ENCODE results near the gene TNFRSF17.
"Not testable (repeated sequence)": the region's sequence is repeated elsewhere in the genome, so short reads cannot be mapped to it uniquely, and the experiment has no call there.

The TNFRSF17 gene

DNA sequence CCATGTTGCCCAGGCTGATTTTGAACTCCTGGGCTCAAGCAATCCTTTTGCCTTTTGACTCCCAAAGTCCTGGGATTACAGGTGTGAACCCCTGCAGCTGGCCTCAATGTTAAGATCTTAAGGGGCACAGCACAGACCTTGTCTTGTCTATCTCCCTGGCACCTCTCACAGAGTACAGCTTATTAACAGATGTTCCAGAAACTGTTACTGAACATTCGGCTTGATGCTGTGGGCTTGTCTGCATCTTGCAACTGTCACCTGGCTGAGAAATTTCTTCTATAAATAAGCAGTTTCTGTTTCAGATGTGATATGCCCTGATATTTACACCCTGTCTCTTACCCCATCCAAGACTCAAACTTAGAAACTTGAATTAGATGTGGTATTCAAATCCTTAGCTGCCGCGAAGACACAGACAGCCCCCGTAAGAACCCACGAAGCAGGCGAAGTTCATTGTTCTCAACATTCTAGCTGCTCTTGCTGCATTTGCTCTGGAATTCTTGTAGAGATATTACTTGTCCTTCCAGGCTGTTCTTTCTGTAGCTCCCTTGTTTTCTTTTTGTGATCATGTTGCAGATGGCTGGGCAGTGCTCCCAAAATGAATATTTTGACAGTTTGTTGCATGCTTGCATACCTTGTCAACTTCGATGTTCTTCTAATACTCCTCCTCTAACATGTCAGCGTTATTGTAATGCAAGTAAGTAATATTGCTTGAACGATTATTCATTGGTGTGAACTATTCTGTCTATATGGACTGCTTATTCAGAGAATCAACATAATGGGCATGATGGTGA lies at the start of gene TNFRSF17:
TSS of gene TNFRSF17 (plus strand) at position 450 of the 791 bp plus-strand sequence. CDS start at position 565, 115 bp downstream.
- no peaks in the 10 kb centered on the region for H3K9me3 ChIP-seq (ENCODE audit: control insufficient read depth, insufficient read depth, low read length)
- H3K4me1 ChIP-seq (ENCODE audit: control insufficient read depth, insufficient read depth, low read length): no peaks in the 10 kb centered on the region
- H3K27me3 ChIP-seq (ENCODE audit: control insufficient read depth, insufficient read depth, low read length): no peaks in the 10 kb centered on the region
- no peaks in the 10 kb centered on the region for H3K36me3 ChIP-seq (ENCODE audit: control insufficient read depth, insufficient read depth, low read length)
- no CpG with 5 or more reads among the region's 9 CpGs for WGBS (ENCODE audit: insufficient coverage, insufficient read length)
- no peak for DNase-seq (ENCODE audit: low read depth, low spot score)
- H3K4me3 ChIP-seq (ENCODE audit: low read length): no peak within 1 kb of the TSS
- no peak within 1 kb of the TSS for H3K27ac ChIP-seq (ENCODE audit: low read length)

DNA sequence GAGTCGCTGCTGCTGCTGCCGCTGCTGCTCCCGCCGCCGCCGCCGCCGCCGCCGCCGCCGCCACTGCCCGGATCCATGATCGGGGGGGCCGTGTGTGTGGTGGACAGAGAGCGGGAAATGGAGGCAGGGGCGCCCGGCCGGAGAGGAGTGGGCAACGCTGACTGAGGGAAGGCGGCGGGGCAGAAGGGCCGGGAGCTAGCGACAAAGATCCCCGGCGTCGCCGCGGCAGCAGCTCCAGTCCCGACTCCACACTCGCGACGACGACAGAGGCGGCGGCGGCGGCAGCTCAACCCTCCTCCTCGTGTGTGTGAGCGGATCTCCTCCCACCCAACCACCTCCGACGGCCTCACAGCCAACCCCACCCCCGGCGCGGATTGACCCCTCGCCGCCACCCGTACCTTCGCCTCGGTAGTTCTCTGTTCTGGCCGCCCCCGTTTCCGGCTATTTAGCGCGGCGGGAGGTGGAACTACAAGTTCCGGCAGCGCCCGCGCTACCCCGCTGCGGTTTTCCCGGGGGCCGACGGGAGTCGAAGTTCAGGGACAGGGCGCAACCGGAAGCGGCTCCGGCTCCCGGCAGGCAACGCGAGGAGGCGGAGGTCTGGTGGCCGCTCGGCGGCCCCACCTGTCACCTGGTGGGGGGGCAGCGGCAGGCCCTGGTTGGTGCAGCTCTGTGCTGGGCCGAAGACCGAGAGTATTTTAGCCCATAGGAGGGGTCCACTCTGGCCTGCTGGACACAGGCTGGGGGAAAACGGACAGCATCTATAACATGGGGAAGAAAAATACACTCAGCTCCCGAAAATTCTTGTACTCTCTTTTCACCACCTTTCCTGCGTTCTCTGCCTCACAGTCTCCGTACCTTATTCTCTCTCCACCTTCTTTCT lies 49.1 kb upstream of the TNFRSF17 start, which contains the start of gene GSPT1:
TSS of gene GSPT1 (minus strand) at position 313 of the 880 bp plus-strand sequence. CDS start at position 77, 236 bp downstream.
- Histone ChIP-seq H3K36me3 (ENCODE audit: control insufficient read depth, insufficient read depth, low read length) (peaks cover 3% of the 10 kb centered on the region; the same call in 1 of the 2 replicates), H3K27me3 (ENCODE audit: control insufficient read depth, insufficient read depth, low read length) (no peaks in the 10 kb centered on the region), H3K9me3 (ENCODE audit: control insufficient read depth, insufficient read depth, low read length) (no peaks in the 10 kb centered on the region), H3K4me3 (ENCODE audit: low read length) (peak within 1 kb of the TSS; percentile 89), H3K27ac (ENCODE audit: low read length) (no peak within 1 kb of the TSS), H3K4me1 (ENCODE audit: control insufficient read depth, insufficient read depth, low read length) (peaks cover 7% of the 10 kb centered on the region; the same call in 1 of the 2 replicates)
- WGBS (ENCODE audit: insufficient coverage, insufficient read length): no CpG with 5 or more reads among the region's 84 CpGs
- peak; percentile 100 for DNase-seq (ENCODE audit: low read depth, low spot score)

DNA sequence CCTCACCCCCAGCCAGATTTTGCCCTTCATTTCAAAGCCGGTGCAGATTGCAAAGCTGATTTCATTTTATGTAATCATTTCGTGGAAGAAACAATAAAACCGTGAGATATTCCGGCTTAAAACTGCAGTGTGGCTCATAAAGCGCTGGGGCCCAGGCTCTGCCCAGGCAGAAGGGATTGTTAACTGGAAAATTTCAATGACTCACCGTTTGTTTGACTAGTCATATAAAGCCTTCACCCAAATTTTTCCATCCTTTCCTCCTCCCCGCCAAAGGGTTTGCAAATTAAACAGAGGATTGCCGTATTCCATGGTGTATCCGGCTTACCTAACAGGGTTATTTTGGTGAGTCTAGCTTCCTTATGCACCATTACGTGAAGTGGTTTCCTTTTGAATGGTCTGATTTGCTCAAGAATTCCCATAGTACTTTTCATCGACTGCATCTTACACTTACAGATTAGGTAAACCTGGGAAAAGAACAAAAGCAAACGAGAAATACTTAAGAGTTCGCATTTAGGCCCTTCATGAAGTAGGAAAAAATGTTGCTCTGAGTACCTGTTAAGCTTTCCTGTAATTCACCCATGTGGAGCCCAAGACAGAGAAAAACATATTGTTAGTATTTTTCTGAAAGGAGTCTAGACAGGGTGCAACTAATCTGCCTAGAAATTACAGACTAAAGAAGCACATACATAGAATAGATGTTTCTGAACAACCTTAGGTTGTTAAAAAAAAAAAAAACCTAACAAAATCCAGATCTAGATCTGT lies 48.3 kb upstream of the TNFRSF17 start:
- peak overlapping the region; percentile 16; the same call in 1 of the 2 replicates for H3K4me3 ChIP-seq (ENCODE audit: low read length)
- WGBS (ENCODE audit: insufficient coverage, insufficient read length): no CpG with 5 or more reads among the region's 13 CpGs
- H3K4me1 ChIP-seq (ENCODE audit: control insufficient read depth, insufficient read depth, low read length): peaks cover 7% of the 10 kb centered on the region; the same call in 1 of the 2 replicates
- H3K27me3 ChIP-seq (ENCODE audit: control insufficient read depth, insufficient read depth, low read length): no peaks in the 10 kb centered on the region
- H3K27ac ChIP-seq (ENCODE audit: low read length): no peak overlapping the region
- peaks cover 3% of the 10 kb centered on the region; the same call in 1 of the 2 replicates for H3K36me3 ChIP-seq (ENCODE audit: control insufficient read depth, insufficient read depth, low read length)
- H3K9me3 ChIP-seq (ENCODE audit: control insufficient read depth, insufficient read depth, low read length): no peaks in the 10 kb centered on the region
- DNase-seq (ENCODE audit: low read depth, low spot score): no peak

DNA sequence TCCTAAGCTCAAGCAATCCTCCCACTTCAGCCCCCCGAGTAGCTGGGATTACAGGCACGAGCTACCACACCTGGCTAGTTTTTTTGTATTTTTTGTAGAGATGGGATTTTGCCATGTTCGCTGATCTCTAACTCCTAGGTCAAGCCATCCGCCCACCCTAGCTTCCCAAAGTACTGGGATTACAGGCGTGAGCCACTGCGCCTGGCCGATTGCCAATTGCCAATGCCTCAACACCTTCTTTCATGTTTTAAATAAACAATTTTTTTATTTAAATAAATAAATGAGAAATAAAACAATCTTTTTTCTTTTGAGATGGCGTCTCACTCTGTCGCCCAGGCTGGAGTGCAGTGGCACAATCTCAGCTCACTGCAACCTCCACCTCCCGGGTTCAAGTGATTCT lies 41.0 kb upstream of the TNFRSF17 start:
- not testable (repeated sequence) for DNase-seq (ENCODE audit: low read depth, low spot score); H3K27ac ChIP-seq (ENCODE audit: low read length); H3K36me3 ChIP-seq (ENCODE audit: control insufficient read depth, insufficient read depth, low read length); H3K27me3 ChIP-seq (ENCODE audit: control insufficient read depth, insufficient read depth, low read length); H3K9me3 ChIP-seq (ENCODE audit: control insufficient read depth, insufficient read depth, low read length); H3K4me1 ChIP-seq (ENCODE audit: control insufficient read depth, insufficient read depth, low read length); H3K4me3 ChIP-seq (ENCODE audit: low read length)
- WGBS (ENCODE audit: insufficient coverage, insufficient read length): no CpG with 5 or more reads among the region's 10 CpGs

DNA sequence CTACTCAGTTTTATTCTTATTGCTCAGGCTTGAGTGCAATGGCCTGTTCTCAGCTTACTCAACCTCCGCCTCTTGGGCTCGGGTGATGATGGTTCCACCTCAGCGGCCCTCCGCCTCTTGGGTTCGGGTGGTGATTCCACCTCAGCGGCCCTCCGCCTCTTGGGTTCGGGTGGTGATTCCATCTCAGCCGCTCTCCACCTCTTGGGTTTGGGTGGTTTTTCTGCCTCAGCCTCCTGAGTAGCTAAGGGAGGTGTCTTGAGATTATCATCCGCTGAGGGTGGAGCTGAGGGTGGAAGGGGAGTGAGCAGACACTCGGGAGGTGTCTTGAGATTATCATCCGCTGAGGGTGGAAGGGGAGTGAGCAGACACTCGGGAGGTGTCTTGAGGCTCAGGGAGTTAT lies 37.7 kb upstream of the TNFRSF17 start:
- H3K36me3 ChIP-seq (ENCODE audit: control insufficient read depth, insufficient read depth, low read length); H3K4me1 ChIP-seq (ENCODE audit: control insufficient read depth, insufficient read depth, low read length); H3K27ac ChIP-seq (ENCODE audit: low read length); H3K9me3 ChIP-seq (ENCODE audit: control insufficient read depth, insufficient read depth, low read length); H3K27me3 ChIP-seq (ENCODE audit: control insufficient read depth, insufficient read depth, low read length); H3K4me3 ChIP-seq (ENCODE audit: low read length); DNase-seq (ENCODE audit: low read depth, low spot score): not testable (repeated sequence)
- no CpG with 5 or more reads among the region's 13 CpGs for WGBS (ENCODE audit: insufficient coverage, insufficient read length)

DNA sequence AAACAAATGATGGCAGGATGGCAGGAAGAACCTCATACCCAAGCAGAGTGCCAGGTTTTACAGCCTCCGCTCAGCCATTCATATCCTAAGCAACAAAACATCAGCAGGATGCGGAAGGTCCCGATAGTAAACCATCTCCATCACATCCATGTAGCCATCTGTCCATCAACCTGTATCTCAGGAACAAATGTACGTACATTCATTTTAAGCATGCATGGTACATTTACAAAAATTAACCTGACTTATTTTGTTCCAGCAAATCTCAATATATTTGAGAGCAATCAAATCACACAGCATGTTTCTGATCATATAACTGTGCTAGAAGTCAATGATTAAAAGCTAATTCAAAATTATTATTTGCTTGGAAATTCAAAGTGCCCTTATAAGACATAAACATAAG lies 23.1 kb upstream of the TNFRSF17 start, which contains the start of gene NPIPB2:
TSS of gene NPIPB2 (minus strand) at position 101 of the 400 bp plus-strand sequence. CDS start at position 101, 0 bp downstream.
- H3K27me3 ChIP-seq (ENCODE audit: control insufficient read depth, insufficient read depth, low read length); DNase-seq (ENCODE audit: low read depth, low spot score); H3K36me3 ChIP-seq (ENCODE audit: control insufficient read depth, insufficient read depth, low read length); H3K9me3 ChIP-seq (ENCODE audit: control insufficient read depth, insufficient read depth, low read length); H3K27ac ChIP-seq (ENCODE audit: low read length); H3K4me3 ChIP-seq (ENCODE audit: low read length); H3K4me1 ChIP-seq (ENCODE audit: control insufficient read depth, insufficient read depth, low read length): not testable (repeated sequence)
- WGBS (ENCODE audit: insufficient coverage, insufficient read length): no CpG with 5 or more reads among the region's 4 CpGs

DNA sequence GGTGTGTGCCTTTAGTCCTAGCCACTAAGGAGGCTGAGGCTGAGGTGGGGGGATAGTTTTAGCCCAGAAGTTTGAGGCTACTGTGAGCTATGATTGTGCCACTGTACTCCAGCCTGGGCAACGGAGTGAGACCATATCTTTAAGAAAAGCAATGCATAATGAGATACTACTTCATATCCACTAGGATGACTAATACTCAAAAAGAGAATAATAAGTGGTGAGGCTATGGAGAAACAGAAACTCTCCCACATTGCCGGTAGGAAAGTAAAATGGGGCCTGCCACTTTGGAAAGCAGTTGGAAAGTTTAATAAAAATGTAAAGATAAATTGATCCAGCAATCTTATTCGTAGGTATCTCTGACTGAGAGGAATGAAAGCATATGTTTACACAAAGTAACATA lies 18.6 kb upstream of the TNFRSF17 start:
- no peak for DNase-seq (ENCODE audit: low read depth, low spot score)
- H3K27me3 ChIP-seq (ENCODE audit: control insufficient read depth, insufficient read depth, low read length): no peaks in the 10 kb centered on the region
- H3K36me3 ChIP-seq (ENCODE audit: control insufficient read depth, insufficient read depth, low read length): no peaks in the 10 kb centered on the region
- H3K9me3 ChIP-seq (ENCODE audit: control insufficient read depth, insufficient read depth, low read length): no peaks in the 10 kb centered on the region
- H3K4me1 ChIP-seq (ENCODE audit: control insufficient read depth, insufficient read depth, low read length): no peaks in the 10 kb centered on the region
- no peak overlapping the region for H3K27ac ChIP-seq (ENCODE audit: low read length)
- no peak overlapping the region for H3K4me3 ChIP-seq (ENCODE audit: low read length)
- no CpG with 5 or more reads among the region's 3 CpGs for WGBS (ENCODE audit: insufficient coverage, insufficient read length)

DNA sequence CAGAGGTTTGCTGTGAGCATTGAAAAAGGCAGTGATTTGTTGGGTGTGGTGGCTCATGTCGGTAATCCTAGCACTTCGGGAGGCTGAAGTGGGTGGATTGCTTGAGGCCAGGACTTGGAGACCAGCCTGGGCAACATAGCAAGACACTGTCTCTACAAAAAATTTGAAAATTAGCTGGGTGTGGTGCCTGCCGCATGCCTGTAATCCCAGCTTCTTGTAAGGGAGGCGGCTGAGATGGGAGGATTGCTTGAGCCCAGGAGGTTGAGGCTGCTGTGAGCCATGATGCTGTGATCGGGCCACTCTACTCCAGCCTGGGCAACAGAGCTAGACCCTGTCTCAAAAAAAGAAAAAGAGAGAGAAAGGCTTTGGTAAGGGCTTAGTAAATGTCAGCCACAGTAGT lies 16.2 kb upstream of the TNFRSF17 start:
- WGBS (ENCODE audit: insufficient coverage, insufficient read length): no CpG with 5 or more reads among the region's 5 CpGs
- DNase-seq (ENCODE audit: low read depth, low spot score): no peak
- H3K4me3 ChIP-seq (ENCODE audit: low read length): no peak overlapping the region
- H3K4me1 ChIP-seq (ENCODE audit: control insufficient read depth, insufficient read depth, low read length): no peaks in the 10 kb centered on the region
- no peaks in the 10 kb centered on the region for H3K27me3 ChIP-seq (ENCODE audit: control insufficient read depth, insufficient read depth, low read length)
- H3K27ac ChIP-seq (ENCODE audit: low read length): no peak overlapping the region
- H3K36me3 ChIP-seq (ENCODE audit: control insufficient read depth, insufficient read depth, low read length): no peaks in the 10 kb centered on the region
- no peaks in the 10 kb centered on the region for H3K9me3 ChIP-seq (ENCODE audit: control insufficient read depth, insufficient read depth, low read length)

DNA sequence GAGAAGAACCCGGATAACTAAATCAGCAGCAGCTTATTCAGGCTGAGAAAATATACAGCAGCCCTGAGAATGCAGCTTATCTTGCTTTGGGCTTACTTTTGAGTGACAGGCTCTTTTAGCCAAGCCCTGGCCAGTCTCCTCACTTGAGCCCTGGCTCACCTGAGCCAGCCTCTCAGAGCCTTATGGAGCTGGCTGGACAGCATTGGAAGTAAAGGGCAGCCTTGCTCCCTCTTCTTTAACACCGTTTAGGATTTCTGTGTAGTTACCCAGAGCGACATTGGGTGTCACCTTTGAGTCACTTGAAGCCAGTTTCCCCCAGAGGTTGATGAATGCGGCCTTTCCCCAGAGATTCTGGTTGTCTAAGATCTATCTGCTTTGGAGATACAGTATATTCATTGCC lies 15.5 kb upstream of the TNFRSF17 start:
- H3K4me1 ChIP-seq (ENCODE audit: control insufficient read depth, insufficient read depth, low read length): no peaks in the 10 kb centered on the region
- DNase-seq (ENCODE audit: low read depth, low spot score): no peak
- no peaks in the 10 kb centered on the region for H3K9me3 ChIP-seq (ENCODE audit: control insufficient read depth, insufficient read depth, low read length)
- H3K36me3 ChIP-seq (ENCODE audit: control insufficient read depth, insufficient read depth, low read length): no peaks in the 10 kb centered on the region
- H3K4me3 ChIP-seq (ENCODE audit: low read length): no peak overlapping the region
- H3K27ac ChIP-seq (ENCODE audit: low read length): no peak overlapping the region
- no CpG with 5 or more reads among the region's 4 CpGs for WGBS (ENCODE audit: insufficient coverage, insufficient read length)
- no peaks in the 10 kb centered on the region for H3K27me3 ChIP-seq (ENCODE audit: control insufficient read depth, insufficient read depth, low read length)

DNA sequence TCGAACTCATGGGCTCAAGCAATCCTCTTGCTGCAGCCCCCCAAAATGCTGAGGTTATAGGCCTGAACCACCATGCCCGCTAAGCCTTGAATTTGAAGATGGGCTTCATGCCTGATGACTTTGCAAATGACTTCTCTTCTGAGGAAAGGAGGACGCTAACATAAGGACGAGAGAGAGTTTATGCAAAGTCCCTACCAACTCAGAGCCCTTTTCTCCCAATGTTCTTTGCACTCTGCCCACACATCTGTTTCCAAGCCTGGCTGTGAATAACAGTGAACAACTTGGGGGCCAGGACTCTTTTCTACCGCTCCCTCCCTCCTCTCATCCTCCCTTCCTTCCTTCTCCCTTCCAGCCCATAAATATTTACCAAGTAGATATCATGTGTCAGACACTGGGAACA lies 14.6 kb upstream of the TNFRSF17 start:
- Histone ChIP-seq H3K4me3 (ENCODE audit: low read length) (no peak overlapping the region), H3K27me3 (ENCODE audit: control insufficient read depth, insufficient read depth, low read length) (no peaks in the 10 kb centered on the region), H3K9me3 (ENCODE audit: control insufficient read depth, insufficient read depth, low read length) (no peaks in the 10 kb centered on the region), H3K4me1 (ENCODE audit: control insufficient read depth, insufficient read depth, low read length) (no peaks in the 10 kb centered on the region), H3K36me3 (ENCODE audit: control insufficient read depth, insufficient read depth, low read length) (no peaks in the 10 kb centered on the region), H3K27ac (ENCODE audit: low read length) (no peak overlapping the region)
- no peak for DNase-seq (ENCODE audit: low read depth, low spot score)
- no CpG with 5 or more reads among the region's 5 CpGs for WGBS (ENCODE audit: insufficient coverage, insufficient read length)
